GM12873 (cell line): Measurements from ENCODE around the gene PACS2.

Source experiments
- CTCF ChIP-seq: IDR thresholded peaks from 2 replicates; pipeline ENCODE4 v1.5.1; 2012; ENCODE audit warnings: low read depth, mild to moderate bottlenecking, moderate library complexity, low read length, control low read depth; ENCODE audit not compliant: insufficient read depth; ENCODE audit errors: missing control alignments

The PACS2 gene

GRCh38 chr14:105332350-105332874 lies 17.9 kb downstream of the PACS2 start:
- TF ChIP-seq CTCF, result no peak

- TF ChIP-seq CTCF, result no peak
Observed at GRCh38 chr14:105333020-105333490, 18.5 kb downstream of the PACS2 start.

- TF ChIP-seq CTCF, result no peak
Observed at GRCh38 chr14:105333613-105334364, 19.2 kb downstream of the PACS2 start.

GRCh38 chr14:105334383-105335230 lies 20.1 kb downstream of the PACS2 start:
- no peak for TF ChIP-seq CTCF

- no peak for TF ChIP-seq CTCF
Observed at GRCh38 chr14:105335735-105336476, 21.4 kb downstream of the PACS2 start.

GRCh38 chr14:105336477-105337287 lies 22.1 kb downstream of the PACS2 start:
- TF ChIP-seq CTCF, result no peak
